H1 (cell line): ENCODE results near the gene NDFIP2. TPM values are rescaled to one million over a fixed set of nuclear protein-coding genes. Genes with fewer than 3 reads are reported as not detected.

ENCODE experiments used
- CTCF ChIA-PET: fragments of 300-600 bp; sonication (Branson Sonifier 250); formaldehyde crosslinking; loops from one replicate; lab custom pipeline; 2021; ENCODE audit not compliant: partially characterized antibody; lab: Charles Lee
- POLR2A ChIA-PET: fragments of 300-600 bp; sonication (Branson Sonifier 250); formaldehyde crosslinking; loops from one replicate; lab custom pipeline; 2021; ENCODE audit warnings: inconsistent platforms; ENCODE audit not compliant: partially characterized antibody; lab: Charles Lee
- DNase-seq, 2 experiments: peaks; one replicate each; pipeline versions ENCODE4 v3.0.0 to v3.0.0-alpha.2; 2010 to 2022; ENCODE audit warnings: low spot score in 2 of 2, low read depth in 1 of 2, mixed read lengths in 1 of 2
- FAIRE-seq: peaks from 2 replicates; lab custom pipeline; 2011; peaks lifted over from hg19 to GRCh38; lab: Jason Lieb, UNC
- H2AFZ ChIP-seq: 2 replicates; pipeline ENCODE4 v1.8.1; 2012; ENCODE audit warnings: low read length, inconsistent platforms
- H2AK5ac ChIP-seq: 2 replicates; pipeline ENCODE4 v1.6.1; 2013; ENCODE audit warnings: low read depth, low read length
- H2BK120ac ChIP-seq: replicated peaks from 2 replicates; pipeline ENCODE3; 2013; ENCODE audit warnings: low read depth, low read length, inconsistent platforms
- H2BK12ac ChIP-seq: 2 replicates; pipeline ENCODE4 v1.6.1; 2013; ENCODE audit warnings: low read depth, low read length
- H2BK15ac ChIP-seq: 2 replicates; pipeline ENCODE4 v1.6.1; 2013; ENCODE audit warnings: low read length
- H2BK20ac ChIP-seq: 2 replicates; pipeline ENCODE4 v1.6.1; 2013; ENCODE audit warnings: low read length
- H2BK5ac ChIP-seq: 2 replicates; pipeline ENCODE4 v1.6.1; 2013; ENCODE audit warnings: low read depth, low read length
- H3K14ac ChIP-seq: 2 replicates; pipeline ENCODE4 v1.6.1; 2013; ENCODE audit warnings: inconsistent platforms; ENCODE audit not compliant: insufficient read length
- H3K18ac ChIP-seq: 2 replicates; pipeline ENCODE4 v1.6.1; 2013; ENCODE audit warnings: low read length; ENCODE audit errors: extremely low read depth
- H3K23ac ChIP-seq: 2 replicates; pipeline ENCODE4 v1.6.1; 2013; ENCODE audit warnings: inconsistent platforms; ENCODE audit not compliant: insufficient read length
- H3K23me2 ChIP-seq: 2 replicates; pipeline ENCODE4 v1.6.1; 2013; ENCODE audit warnings: low read depth, low read length
- H3K27ac ChIP-seq: 2 replicates; pipeline ENCODE4 v1.6.1; 2011; ENCODE audit warnings: low read depth, low read length, inconsistent platforms
- H3K27me3 ChIP-seq, 4 experiments: replicated peaks in 1 of 4; 1 replicate in 1 of 4; 2 replicates in 3 of 4; pipeline versions ENCODE4 v1.6.1 to v1.8.1; 2011 to 2013; ENCODE audit warnings: low read length in 3 of 4, mild to moderate bottlenecking in 3 of 4, inconsistent platforms in 2 of 4, mixed read lengths in 2 of 4, moderate library complexity in 1 of 4; ENCODE audit not compliant: control insufficient read depth in 3 of 4, insufficient read depth in 3 of 4; ENCODE audit errors: extremely low read depth in 1 of 4
- H3K36me3 ChIP-seq, 4 experiments: 2 replicates each; pipeline versions ENCODE4 v1.6.1 to v1.8.1; 2011 to 2013; ENCODE audit warnings: mild to moderate bottlenecking in 4 of 4, low read length in 3 of 4, moderate library complexity in 2 of 4, control low read depth in 1 of 4, inconsistent platforms in 1 of 4; ENCODE audit not compliant: insufficient read depth in 4 of 4, control insufficient read depth in 2 of 4
- H3K4ac ChIP-seq: replicated peaks from 2 replicates; pipeline ENCODE3; 2013; ENCODE audit warnings: low read length, low read depth, mixed read lengths, inconsistent platforms; ENCODE audit not compliant: insufficient read length
- H3K4me1 ChIP-seq, 4 experiments: replicated peaks in 1 of 4; 1 replicate in 1 of 4; 2 replicates in 3 of 4; pipeline versions ENCODE4 v1.6.1 to v1.8.1; 2011 to 2013; ENCODE audit warnings: low read length in 3 of 4, inconsistent platforms in 2 of 4, mixed read lengths in 1 of 4; ENCODE audit not compliant: insufficient read depth in 4 of 4, control insufficient read depth in 3 of 4
- H3K4me2 ChIP-seq, 2 experiments: 2 replicates each; pipeline versions ENCODE4 v1.6.1 to v1.8.1; 2011 to 2013; ENCODE audit warnings: low read depth in 2 of 2, low read length in 2 of 2, control low read depth in 1 of 2, inconsistent platforms in 1 of 2, mild to moderate bottlenecking in 1 of 2; ENCODE audit not compliant: insufficient read depth in 1 of 2
- H3K4me3 ChIP-seq, 4 experiments: fragments of 200-600, 300-600 bp in 1 of 4; sonication (generic), shearing (Covaris generic), sonication (Bioruptor Twin) in 1 of 4; 2 replicates each; pipeline versions ENCODE4 v1.5.1 to v1.8.1; 2011 to 2016; ENCODE audit warnings: low read length in 4 of 4, low read depth in 3 of 4, control low read depth in 2 of 4, inconsistent platforms in 2 of 4, mild to moderate bottlenecking in 2 of 4, mixed read lengths in 1 of 4, moderate library complexity in 1 of 4; ENCODE audit not compliant: insufficient read depth in 2 of 4; ENCODE audit errors: extremely low read depth in 1 of 4
- H3K56ac ChIP-seq: replicated peaks from 2 replicates; pipeline ENCODE3; 2013; ENCODE audit warnings: low read depth, mild to moderate bottlenecking, mixed read lengths, low read length, inconsistent platforms; ENCODE audit not compliant: insufficient read length
- H3K79me1 ChIP-seq: 2 replicates; pipeline ENCODE4 v1.6.1; 2013; ENCODE audit warnings: low read depth, low read length, control low read depth
- H3K79me2 ChIP-seq, 2 experiments: 2 replicates each; pipeline versions ENCODE4 v1.6.1 to v1.8.1; 2012 to 2013; ENCODE audit warnings: low read length in 2 of 2, mild to moderate bottlenecking in 2 of 2, inconsistent platforms in 1 of 2; ENCODE audit not compliant: insufficient read depth in 2 of 2, control insufficient read depth in 1 of 2
- H3K9ac ChIP-seq, 4 experiments: replicated peaks in 1 of 4; 1 replicate in 1 of 4; 2 replicates in 3 of 4; pipeline versions ENCODE4 v1.6.1 to v1.8.1; 2011 to 2013; ENCODE audit warnings: low read depth in 3 of 4, low read length in 3 of 4, control low read depth in 2 of 4, mild to moderate bottlenecking in 2 of 4, moderate library complexity in 2 of 4, inconsistent platforms in 1 of 4; ENCODE audit errors: extremely low read depth in 1 of 4
- H3K9me3 ChIP-seq, 2 experiments: 2 replicates each; pipeline versions ENCODE4 v1.6.1 to v1.8.1; 2012 to 2013; ENCODE audit warnings: mild to moderate bottlenecking in 2 of 2, moderate library complexity in 2 of 2, control low read depth in 1 of 2, inconsistent platforms in 1 of 2, low read depth in 1 of 2, low read length in 1 of 2, mixed read lengths in 1 of 2; ENCODE audit not compliant: insufficient read depth in 2 of 2
- H4K20me1 ChIP-seq, 2 experiments: replicated peaks in 1 of 2; 2 replicates each; pipeline versions ENCODE3 to v1.8.1; 2011 to 2013; ENCODE audit warnings: inconsistent platforms in 2 of 2, low read length in 2 of 2, mild to moderate bottlenecking in 1 of 2; ENCODE audit not compliant: insufficient read depth in 2 of 2, control insufficient read depth in 1 of 2
- H4K5ac ChIP-seq: 2 replicates; pipeline ENCODE4 v1.6.1; 2013; ENCODE audit warnings: low read length, low read depth, mixed read lengths, inconsistent platforms; ENCODE audit not compliant: insufficient read length
- H4K8ac ChIP-seq: 2 replicates; pipeline ENCODE4 v1.8.0; 2013; ENCODE audit warnings: mild to moderate bottlenecking, moderate library complexity, low read length, inconsistent platforms; ENCODE audit not compliant: insufficient read depth; ENCODE audit errors: extremely low read depth
- H4K91ac ChIP-seq: replicated peaks from 2 replicates; pipeline ENCODE3; 2013; ENCODE audit warnings: low read length, mixed read lengths, inconsistent platforms; ENCODE audit not compliant: insufficient read length
- FOSL1 ChIP-seq: IDR thresholded peaks from 2 replicates; pipeline ENCODE4 v1.6.1; 2011; ENCODE audit warnings: mild to moderate bottlenecking, low read depth, low read length, moderate library complexity; ENCODE audit not compliant: insufficient read depth
- RXRA ChIP-seq: IDR thresholded peaks from 2 replicates; pipeline ENCODE4 v1.6.1; 2011; ENCODE audit warnings: low read depth, mild to moderate bottlenecking, low read length, moderate library complexity; ENCODE audit not compliant: insufficient read depth
- TCF12 ChIP-seq: IDR thresholded peaks from 2 replicates; pipeline ENCODE4 v1.6.1; 2011; ENCODE audit warnings: low read depth, mild to moderate bottlenecking, low read length
- TEAD4 ChIP-seq: IDR thresholded peaks from 2 replicates; pipeline ENCODE4 v1.6.1; 2012; ENCODE audit warnings: low read depth, low read length, inconsistent platforms, mixed read lengths
- WGBS, 2 experiments: shearing (Covaris generic) in 1 of 2; methylation state at CpG; one replicate each; pipeline versions ENCODE4 v1.1.6 to v1.1.7; 2013 to 2015; ENCODE audit warnings: low lambda C conversion rate in 2 of 2, mixed read lengths in 2 of 2, inconsistent platforms in 1 of 2, low coverage in 1 of 2, missing lambda C conversion rate in 1 of 2; ENCODE audit not compliant: insufficient replicate concordance in 2 of 2, insufficient coverage in 1 of 2, insufficient read length in 1 of 2; ENCODE audit errors: extremely low coverage in 1 of 2, missing lambda C conversion rate in 1 of 2; 5-methylcytosine and 5-hydroxymethylcytosine counted together
- polyA plus RNA-seq, 7 experiments: library from polyadenylated mRNA; depleted of rRNA in 3 of 7; stranded (reverse) in 5 of 7; unstranded in 2 of 7; fragments of >200 nt in 5 of 7; fragments of 200-250 nt in 2 of 7; gene quantifications; 1 replicate in 5 of 7; 2 replicates in 1 of 7; 4 replicates in 1 of 7; pipeline versions ENCODE4 v1.2.1 to v1.2.3, GENCODE V29; 2011 to 2013; ENCODE audit warnings: missing spikeins in 2 of 7, mixed read lengths in 2 of 7
- total RNA-seq: library from RNA; stranded (reverse); fragmentation: NEBNext Ultra II Directional; extraction: Animal tissue kit (Norgen Biotek cat#: 25700); gene quantifications from 2 replicates; pipeline ENCODE4 v1.2.1, GENCODE V29; 2021
- TF ChIP-seq, protein P1 (sequence below): IDR thresholded peaks from 2 replicates; pipeline ENCODE4 v1.6.1; 2011; ENCODE audit warnings: low read length, improper control_type of control experiment

The NDFIP2 gene
- total and polyA plus RNA-seq, 2 of the 8 experiments (the other 6 are each of a cell fraction or from before 2014, with no cell fraction given): 11.1 to 32.9 TPM

DNA sequence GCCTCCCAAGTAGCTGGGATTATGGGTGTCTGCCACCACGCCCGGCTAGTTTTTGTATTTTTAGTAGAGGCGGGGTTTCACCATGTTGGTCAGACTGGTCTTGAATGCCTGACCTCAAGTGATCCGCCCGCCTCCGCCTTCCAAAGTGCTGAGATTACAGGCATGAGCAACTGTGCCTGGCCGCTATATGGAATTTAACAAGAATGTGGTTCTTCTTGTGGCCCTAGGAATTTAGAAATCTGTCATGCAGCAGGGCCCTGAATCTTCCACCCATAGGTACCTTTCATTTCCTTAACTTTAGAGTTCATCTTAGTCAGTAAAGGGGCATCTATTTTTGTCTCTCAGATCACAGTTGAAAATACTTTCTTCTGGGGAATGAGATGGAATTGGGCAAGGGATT is 25.6 kb upstream of the NDFIP2 start:
- H2BK20ac ChIP-seq: no peak overlapping the region
- H3K36me3 ChIP-seq: no peaks in the 10 kb centered on the region
- H3K56ac ChIP-seq: no peak overlapping the region
- no peak for DNase-seq
- no peak overlapping the region for H2BK5ac ChIP-seq
- no peaks in the 10 kb centered on the region for H3K79me2 ChIP-seq
- H3K23me2 ChIP-seq: no peaks in the 10 kb centered on the region
- no peak overlapping the region for H2BK120ac ChIP-seq
- no peak overlapping the region for H3K4me3 ChIP-seq
- no peaks in the 10 kb centered on the region for H3K79me1 ChIP-seq
- no peak overlapping the region for H2AK5ac ChIP-seq
- no peak overlapping the region for H4K5ac ChIP-seq
- no peak overlapping the region for H4K8ac ChIP-seq
- H3K4ac ChIP-seq: no peak overlapping the region
- 95% methylated on average over 7 of the region's 7 CpGs; no CpG with 5 or more reads in 1 of the 2 experiments for WGBS, 2 experiments
- H2BK12ac ChIP-seq: no peak overlapping the region
- FAIRE-seq: no peak
- peaks cover 0 to 4% (median 0%) of the 10 kb centered on the region in 4 experiments; a peak in 2 of 7 replicates for H3K4me1 ChIP-seq
- no peak overlapping the region for H4K91ac ChIP-seq
- H3K9me3 ChIP-seq: no peaks in the 10 kb centered on the region
- no peak for TF ChIP-seq FOSL1
- TF ChIP-seq, protein P1, sequence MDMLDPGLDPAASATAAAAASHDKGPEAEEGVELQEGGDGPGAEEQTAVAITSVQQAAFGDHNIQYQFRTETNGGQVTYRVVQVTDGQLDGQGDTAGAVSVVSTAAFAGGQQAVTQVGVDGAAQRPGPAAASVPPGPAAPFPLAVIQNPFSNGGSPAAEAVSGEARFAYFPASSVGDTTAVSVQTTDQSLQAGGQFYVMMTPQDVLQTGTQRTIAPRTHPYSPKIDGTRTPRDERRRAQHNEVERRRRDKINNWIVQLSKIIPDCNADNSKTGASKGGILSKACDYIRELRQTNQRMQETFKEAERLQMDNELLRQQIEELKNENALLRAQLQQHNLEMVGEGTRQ: no peak
- TF ChIP-seq TCF12: no peak
- TF ChIP-seq TEAD4: no peak
- no peak for TF ChIP-seq RXRA
- ChIA-PET CTCF (interaction anchor here (0.8 to 3.5 kb wide), 2 partner anchors 31 to 86 kb away, joined by 3 to 19 read pairs; no protein-coding TSS in a partner anchor), POLR2A (interaction anchor here (1.0 kb wide), 1 partner anchor 13 kb away, joined by 3 read pairs; no protein-coding TSS in a partner anchor)
- H3K18ac ChIP-seq: no peak overlapping the region
- no peak overlapping the region for H2AFZ ChIP-seq
- no peak overlapping the region for H3K9ac ChIP-seq
- H3K14ac ChIP-seq: no peak overlapping the region
- H4K20me1 ChIP-seq: no peaks in the 10 kb centered on the region
- no peak overlapping the region for H3K23ac ChIP-seq
- H2BK15ac ChIP-seq: no peak overlapping the region
- no peaks in the 10 kb centered on the region for H3K27me3 ChIP-seq
- H3K27ac ChIP-seq: no peak overlapping the region
- H3K4me2 ChIP-seq: no peak overlapping the region
